Endothelial cell of umbilical vein (primary cell): ENCODE data around the gene PDE6B. TPM values are rescaled to one million over a fixed set of nuclear protein-coding genes. Genes with fewer than 3 reads are reported as not detected.
"Not testable (repeated sequence)": the region's sequence is repeated elsewhere in the genome, so short reads cannot be mapped to it uniquely, and the experiment has no call there.

Experiments
- BruUV-seq: library from RNA; stranded (reverse); fragments of 400-500 nt; replicated peaks from 2 replicates; lab custom pipeline; 2021; lab: Mats Ljungman, UMichigan
- CTCF ChIA-PET: fragments of 300-600, 350-600 bp; sonication (Branson Sonifier 250); formaldehyde crosslinking; loops from one replicate; lab custom pipeline; 2021; ENCODE audit warnings: antibody characterized with exemption, inconsistent platforms; lab: Charles Lee
- POLR2A ChIA-PET: fragments of 300-600, 350-600 bp; sonication (Branson Sonifier 250); formaldehyde crosslinking; loops from one replicate; lab custom pipeline; 2021; ENCODE audit warnings: antibody characterized with exemption, inconsistent platforms; lab: Charles Lee
- DNase-seq: peaks from one replicate; pipeline ENCODE4 v3.0.0-alpha.2; 2011; ENCODE audit warnings: low read depth, low spot score
- FAIRE-seq: peaks from 2 replicates; lab custom pipeline; 2011; peaks lifted over from hg19 to GRCh38; lab: Jason Lieb, UNC
- H2AFZ ChIP-seq: 2 replicates; pipeline ENCODE4 v1.6.0; 2012; ENCODE audit warnings: low read depth, low read length, control low read depth, inconsistent platforms
- H3K27ac ChIP-seq: 2 replicates; pipeline ENCODE4 v1.5.1; 2011; ENCODE audit warnings: low read depth, mild to moderate bottlenecking, control low read depth, low read length, moderate library complexity; ENCODE audit not compliant: insufficient read depth
- H3K27me3 ChIP-seq, 2 experiments: 2 replicates each; pipeline versions ENCODE4 v1.6.0 to v1.6.1; 2011; ENCODE audit warnings: low read length in 2 of 2, mixed read lengths in 1 of 2; ENCODE audit not compliant: control insufficient read depth in 2 of 2, insufficient read depth in 2 of 2
- H3K36me3 ChIP-seq, 2 experiments: 2 replicates in 1 of 2; 3 replicates in 1 of 2; pipeline ENCODE4 v1.5.1; 2011; ENCODE audit warnings: low read length in 2 of 2, mild to moderate bottlenecking in 1 of 2, moderate library complexity in 1 of 2; ENCODE audit not compliant: control insufficient read depth in 2 of 2, insufficient read depth in 2 of 2; ENCODE audit errors: extremely low read depth in 1 of 2
- H3K4me1 ChIP-seq: 3 replicates; pipeline ENCODE4 v1.5.1; 2011; ENCODE audit warnings: mild to moderate bottlenecking, low read length; ENCODE audit not compliant: control insufficient read depth, insufficient read depth; ENCODE audit errors: extremely low read depth
- H3K4me2 ChIP-seq: 2 replicates; pipeline ENCODE4 v1.6.1; 2011; ENCODE audit warnings: low read length, control low read depth, mixed read lengths; ENCODE audit not compliant: insufficient read depth
- H3K4me3 ChIP-seq, 3 experiments: fragments of 200-600 bp in 1 of 3; sonication (generic), shearing (Covaris generic) in 1 of 3; replicated peaks in 1 of 3; 2 replicates each; pipeline ENCODE4 v1.5.1; 2011 to 2016; ENCODE audit warnings: control low read depth in 3 of 3, low read length in 3 of 3, mild to moderate bottlenecking in 2 of 3, inconsistent platforms in 1 of 3, low read depth in 1 of 3, moderate library complexity in 1 of 3; ENCODE audit not compliant: insufficient read depth in 1 of 3
- H3K79me2 ChIP-seq: 2 replicates; pipeline ENCODE4 v1.6.0; 2012; ENCODE audit warnings: low read length, inconsistent platforms; ENCODE audit not compliant: control insufficient read depth, insufficient read depth
- H3K9ac ChIP-seq: replicated peaks from 2 replicates; pipeline ENCODE3; 2011; ENCODE audit warnings: low read length, control low read depth; ENCODE audit not compliant: insufficient read depth; ENCODE audit errors: extremely low read depth
- H3K9me1 ChIP-seq: replicated peaks from 3 replicates; pipeline ENCODE4 v1.6.0; 2011; ENCODE audit warnings: mild to moderate bottlenecking, low read length; ENCODE audit not compliant: control insufficient read depth, insufficient read depth; ENCODE audit errors: extremely low read depth
- H3K9me3 ChIP-seq: replicated peaks from 2 replicates; pipeline ENCODE4 v1.5.1; 2012; ENCODE audit warnings: low read length, inconsistent platforms; ENCODE audit not compliant: control insufficient read depth, insufficient read depth
- H4K20me1 ChIP-seq: replicated peaks from 2 replicates; pipeline ENCODE3; 2011; ENCODE audit warnings: mild to moderate bottlenecking, low read length; ENCODE audit not compliant: control insufficient read depth, insufficient read depth; ENCODE audit errors: extremely low read depth
- CTCF ChIP-seq, 2 donors: IDR thresholded peaks; 1 replicate in 1 of 2; 2 replicates in 1 of 2; pipeline ENCODE4 v1.5.1; 2011; ENCODE audit warnings: low read length in 2 of 2, mild to moderate bottlenecking in 2 of 2, moderate library complexity in 2 of 2, control low read depth in 1 of 2, inconsistent platforms in 1 of 2, low read depth in 1 of 2; ENCODE audit not compliant: insufficient read depth in 1 of 2; ENCODE audit errors: extremely low read depth in 1 of 2
- EZH2 ChIP-seq: IDR thresholded peaks from 2 replicates; pipeline ENCODE4 v1.6.1; 2012; ENCODE audit warnings: borderline replicate concordance, low read depth, mild to moderate bottlenecking, moderate library complexity, low read length, inconsistent platforms; ENCODE audit not compliant: severe bottlenecking
- FOS ChIP-seq: IDR thresholded peaks from 2 replicates; pipeline ENCODE4 v1.6.1; 2011; ENCODE audit warnings: mild to moderate bottlenecking, low read length, moderate library complexity, borderline replicate concordance; ENCODE audit not compliant: insufficient read depth
- GATA2 ChIP-seq: IDR thresholded peaks from 2 replicates; pipeline ENCODE4 v1.7.0; 2011; ENCODE audit warnings: low read depth, mild to moderate bottlenecking, moderate library complexity, mixed read lengths, low read length; ENCODE audit not compliant: insufficient read length, insufficient read depth
- JUN ChIP-seq: IDR thresholded peaks from 2 replicates; pipeline ENCODE4 v1.6.1; 2011; ENCODE audit warnings: borderline replicate concordance, low read depth; ENCODE audit not compliant: insufficient read length, insufficient read depth
- MYC ChIP-seq: IDR thresholded peaks from one replicate; pipeline ENCODE4 v1.6.1; 2011; ENCODE audit warnings: mild to moderate bottlenecking, low read depth, low read length
- POLR2A ChIP-seq: IDR thresholded peaks from 2 replicates; pipeline ENCODE4 v1.6.1; 2012; ENCODE audit warnings: low read depth, mild to moderate bottlenecking, control low read depth, low read length
- POLR2AphosphoS5 ChIP-seq: IDR thresholded peaks from 2 replicates; pipeline ENCODE4 v1.6.1; 2012; ENCODE audit warnings: low read depth, mild to moderate bottlenecking, control low read depth, low read length, moderate library complexity; ENCODE audit not compliant: insufficient read depth
- dilution Hi-C: fragments of 300-500 bp; cut with MboI; formaldehyde crosslinking; loops from one replicate; pipeline ENCODE4 v1.15.0; 2019; ENCODE audit warnings: low sequenced_read_pairs; ENCODE audit not compliant: extremely low pct_ligation_motif_present
- intact Hi-C: fragments of 100-400 bp; cut with micrococcal nuclease; formaldehyde crosslinking; loops from one replicate; pipeline ENCODE4 v1.10.0; 2022
- polyA plus RNA-seq, 4 experiments: library from polyadenylated mRNA; depleted of rRNA in 3 of 4; stranded (reverse) in 3 of 4; unstranded in 1 of 4; fragments of >200 nt; gene quantifications; 2 replicates each; pipeline versions ENCODE4 v1.2.1 to v1.2.3, GENCODE V29; 2011 to 2012; ENCODE audit warnings: missing spikeins in 1 of 4
- total RNA-seq: library from RNA; stranded (reverse); gene quantifications from 2 replicates; pipeline ENCODE4 v1.2.3, GENCODE V29; 2021
- TF ChIP-seq, protein P1 (sequence below): IDR thresholded peaks from 2 replicates; pipeline ENCODE4 v1.6.1; 2011; ENCODE audit not compliant: insufficient read depth, insufficient read length

Gene PDE6B
- total and polyA plus RNA-seq, 2 donors (not counting 3 experiments of a cell fraction or from before 2014, with no cell fraction given) = 0.77 to 1.8 TPM

GRCh38 chr4:634599-634985, 9.2 kb downstream of the PDE6B start:
- no peak for FAIRE-seq
- no peak overlapping the region for H3K4me3 ChIP-seq
- no peaks in the 10 kb centered on the region for H3K4me1 ChIP-seq
- TF ChIP-seq FOS (no peak), MYC (no peak), POLR2AphosphoS5 (no peak), JUN (no peak), POLR2A (no peak), EZH2 (no peak), GATA2 (no peak), CTCF (IDR thresholded peaks at IDR 0.05; ENCODE audit: extremely low read depth in 1 of 2, insufficient read depth in 1 of 2, low read depth in 1 of 2, low read length in 2 of 2) (no peak)
- TF ChIP-seq, protein P1, sequence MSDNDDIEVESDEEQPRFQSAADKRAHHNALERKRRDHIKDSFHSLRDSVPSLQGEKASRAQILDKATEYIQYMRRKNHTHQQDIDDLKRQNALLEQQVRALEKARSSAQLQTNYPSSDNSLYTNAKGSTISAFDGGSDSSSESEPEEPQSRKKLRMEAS = no peak
- H4K20me1 ChIP-seq = no peaks in the 10 kb centered on the region
- H3K4me2 ChIP-seq = no peak overlapping the region
- dilution Hi-C loops = no loop called here
- no peaks in the 10 kb centered on the region for H3K36me3 ChIP-seq
- no peak overlapping the region for H2AFZ ChIP-seq
- H3K9me1 ChIP-seq = no peaks in the 10 kb centered on the region
- ChIA-PET POLR2A (no interaction called here), CTCF (no interaction called here)
- no peaks in the 10 kb centered on the region for H3K79me2 ChIP-seq
- H3K27me3 ChIP-seq = no peaks in the 10 kb centered on the region
- intact Hi-C loops = no loop called here
- no peak overlapping the region for H3K27ac ChIP-seq
- H3K9me3 ChIP-seq = no peaks in the 10 kb centered on the region
- DNase-seq = no peak
- no TSS peak for BruUV-seq
- no peak overlapping the region for H3K9ac ChIP-seq

DNA sequence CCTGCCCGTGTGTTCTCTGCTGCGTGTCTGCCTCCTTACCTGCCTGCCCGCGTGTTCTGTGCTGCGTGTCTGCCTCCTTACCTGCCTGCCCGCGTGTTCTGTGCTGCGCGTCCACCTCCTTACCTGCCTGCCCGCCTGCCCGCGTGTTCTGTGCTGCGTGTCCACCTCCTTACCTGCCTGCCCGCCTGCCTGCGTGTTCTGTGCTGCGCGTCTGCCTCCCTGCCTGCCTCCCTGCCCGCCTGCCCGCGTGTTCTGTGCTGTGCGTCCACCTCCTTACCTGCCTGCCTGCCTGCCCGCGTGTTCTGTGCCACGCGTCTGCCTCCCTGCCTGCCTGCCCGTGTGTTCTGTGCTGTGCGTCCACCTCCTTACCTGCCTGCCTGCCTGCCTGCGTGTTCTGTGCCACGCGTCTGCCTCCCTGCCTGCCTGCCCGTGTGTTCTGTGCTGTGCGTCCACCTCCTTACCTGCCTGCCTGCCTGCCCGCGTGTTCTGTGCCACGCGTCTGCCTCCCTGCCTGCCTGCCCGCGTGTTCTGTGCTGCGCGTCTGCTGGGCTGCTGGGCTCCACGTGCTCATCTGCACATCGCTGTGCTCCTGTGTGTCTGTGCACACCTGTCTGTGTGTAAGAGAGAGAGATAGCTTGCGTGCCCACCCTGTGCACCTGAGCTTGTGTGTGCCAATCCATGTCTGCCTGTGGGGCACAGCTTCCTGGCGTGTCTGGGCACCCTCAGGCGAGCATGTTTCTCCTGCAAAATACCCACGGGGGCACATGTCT, 9.9 kb downstream of the PDE6B start:
- H2AFZ ChIP-seq, dilution Hi-C loops, H3K9me1 ChIP-seq, BruUV-seq, H4K20me1 ChIP-seq, H3K27me3 ChIP-seq, FAIRE-seq, POLR2A ChIA-PET, H3K9ac ChIP-seq, H3K36me3 ChIP-seq, H3K9me3 ChIP-seq, DNase-seq, CTCF ChIA-PET, H3K4me3 ChIP-seq, intact Hi-C loops, H3K4me2 ChIP-seq, H3K27ac ChIP-seq, H3K4me1 ChIP-seq, H3K79me2 ChIP-seq: not testable (repeated sequence)
